HepG2 (cell line): Measurements from ENCODE around the gene APBB3. TPM values are rescaled to one million over a fixed set of nuclear protein-coding genes. Genes with fewer than 3 reads are reported as not detected.

Experiments
- CREB1 ChIP-seq, 2 experiments: fragments of 450-650 bp in 1 of 2; IDR thresholded peaks; 2 replicates each; pipeline ENCODE4 v1.6.1; 2016 to 2017; ENCODE audit warnings: control low read depth in 1 of 2, mild to moderate bottlenecking in 1 of 2, missing compliant biosample characterization in 1 of 2, missing genetic modification characterization in 1 of 2
- DR1 ChIP-seq: sonication (generic); formaldehyde crosslinking; IDR thresholded peaks from 2 replicates; pipeline ENCODE4 v1.8.0; 2021; ENCODE audit warnings: mild to moderate bottlenecking, missing genetic modification reagents, inconsistent platforms
- HNF4A ChIP-seq: sonication (generic); formaldehyde crosslinking; IDR thresholded peaks from 2 replicates; pipeline ENCODE4 v1.4.0; 2020; ENCODE audit warnings: missing genetic modification reagents
- HOXD1 ChIP-seq: sonication (generic); formaldehyde crosslinking; IDR thresholded peaks from 2 replicates; pipeline ENCODE4 v1.5.0; 2020; ENCODE audit warnings: missing genetic modification reagents
- JUNB ChIP-seq: sonication (generic); formaldehyde crosslinking; IDR thresholded peaks from 2 replicates; pipeline ENCODE4 v1.8.0; 2022; ENCODE audit warnings: missing genetic modification reagents, mild to moderate bottlenecking, borderline replicate concordance
- KLF11 ChIP-seq: IDR thresholded peaks from 2 replicates; pipeline ENCODE4 v1.6.1; 2016; ENCODE audit warnings: missing compliant biosample characterization
- MBNL3 ChIP-seq: fragments of 250-450 bp; sonication (Bioruptor Pico); conservative IDR thresholded peaks from 2 replicates; pipeline ENCODE4 v1.8.0; 2022; ENCODE audit warnings: mild to moderate bottlenecking, inconsistent platforms
- MXD3 ChIP-seq: IDR thresholded peaks from 2 replicates; pipeline ENCODE4 v1.6.1; 2016; ENCODE audit warnings: mild to moderate bottlenecking, missing biosample characterization, missing genetic modification reagents
- MXD4 ChIP-seq: IDR thresholded peaks from 2 replicates; pipeline ENCODE4 v1.6.1; 2016; ENCODE audit warnings: mild to moderate bottlenecking, missing biosample characterization, missing genetic modification reagents
- NFE2L1 ChIP-seq: sonication (generic); formaldehyde crosslinking; IDR thresholded peaks from 2 replicates; pipeline ENCODE4 v1.4.0; 2020; ENCODE audit warnings: missing genetic modification reagents, mild to moderate bottlenecking, borderline replicate concordance
- PITX1 ChIP-seq: sonication (generic); formaldehyde crosslinking; IDR thresholded peaks from 2 replicates; pipeline ENCODE4 v1.5.1; 2020; ENCODE audit warnings: mild to moderate bottlenecking, missing genetic modification reagents
- POLR2G ChIP-seq: fragments of 200-400 bp; formaldehyde crosslinking; IDR thresholded peaks from 2 replicates; pipeline ENCODE4 v1.6.1; 2018; ENCODE audit warnings: mild to moderate bottlenecking, low read depth, low read length, moderate library complexity
- SETDB1 ChIP-seq: sonication (generic); formaldehyde crosslinking; IDR thresholded peaks from 2 replicates; pipeline ENCODE4 v1.5.1; 2020; ENCODE audit warnings: missing genetic modification reagents, mild to moderate bottlenecking, borderline replicate concordance
- ZFP36 ChIP-seq: fragments of 150-350 bp; IDR thresholded peaks from 2 replicates; pipeline ENCODE4 v1.6.1; 2018; ENCODE audit warnings: borderline replicate concordance, low read length, low read depth; ENCODE audit not compliant: partially characterized antibody
- ZMYM4 ChIP-seq: sonication (generic); formaldehyde crosslinking; IDR thresholded peaks from 2 replicates; pipeline ENCODE4 v1.8.1; 2023; ENCODE audit warnings: mild to moderate bottlenecking, missing genetic modification reagents
- ZNF296 ChIP-seq: sonication (generic); formaldehyde crosslinking; conservative IDR thresholded peaks from 2 replicates; pipeline ENCODE4 v1.5.0; 2020; ENCODE audit warnings: mild to moderate bottlenecking, missing genetic modification reagents
- ZNF468 ChIP-seq: sonication (generic); formaldehyde crosslinking; IDR thresholded peaks from 2 replicates; pipeline ENCODE4 v1.8.0; 2022; ENCODE audit warnings: mild to moderate bottlenecking, moderate library complexity, missing genetic modification reagents
- ZNF501 ChIP-seq: sonication (generic); formaldehyde crosslinking; IDR thresholded peaks from 2 replicates; pipeline ENCODE4 v1.5.1; 2020; ENCODE audit warnings: mild to moderate bottlenecking, moderate library complexity, missing genetic modification reagents
- ZNF678 ChIP-seq: sonication (generic); formaldehyde crosslinking; IDR thresholded peaks from 2 replicates; pipeline ENCODE4 v1.4.0; 2020; ENCODE audit warnings: mild to moderate bottlenecking, missing genetic modification reagents
- ZSCAN21 ChIP-seq: sonication (generic); formaldehyde crosslinking; IDR thresholded peaks from 2 replicates; pipeline ENCODE4 v1.8.0; 2022; ENCODE audit warnings: mild to moderate bottlenecking, missing genetic modification reagents, moderate library complexity, borderline replicate concordance
- polyA plus RNA-seq, 8 experiments: library from polyadenylated mRNA; depleted of rRNA in 3 of 8; stranded (reverse) in 7 of 8; unstranded in 1 of 8; fragments of >200 nt; fragmentation: Illumina TruSeq in 4 of 8; extraction: Trizol in 4 of 8; gene quantifications; 2 replicates each; pipeline versions ENCODE4 v1.2.1 to v1.2.3, GENCODE V29; 2011 to 2016; ENCODE audit warnings: low read depth in 4 of 8, missing spikeins in 1 of 8, mixed read lengths in 1 of 8; ENCODE audit not compliant: insufficient read depth in 1 of 8
- total RNA-seq, 5 experiments: library from RNA; depleted of rRNA; stranded (reverse); fragments of >200 nt; fragmentation: Illumina TruSeq; extraction: Trizol; gene quantifications; 2 replicates each; pipeline ENCODE4 v1.2.3, GENCODE V29; 2016; ENCODE audit warnings: low read depth in 1 of 5
- TF ChIP-seq, protein P1 (sequence below): sonication (generic); formaldehyde crosslinking; IDR thresholded peaks from 2 replicates; pipeline ENCODE4 v1.4.0; 2020; ENCODE audit warnings: missing genetic modification reagents
- TF ChIP-seq, protein P2 (sequence below): sonication (generic); formaldehyde crosslinking; IDR thresholded peaks from 2 replicates; pipeline ENCODE4 v1.9.0; 2022; ENCODE audit warnings: missing genetic modification reagents, mild to moderate bottlenecking, borderline replicate concordance
- TF ChIP-seq, protein P3 (sequence below): fragments of 450-650 bp; IDR thresholded peaks from 2 replicates; pipeline ENCODE4 v1.6.1; 2017

APBB3 gene
- total and polyA plus RNA-seq, 2 of the 13 experiments (the other 11 are each of a cell fraction or from before 2014, with no cell fraction given): 0.38 to 0.78 TPM

GRCh38 chr5:140564196-140565023, at the start of gene APBB3, which contains the start of gene SLC35A4 (continued):
- TF ChIP-seq, protein P1, sequence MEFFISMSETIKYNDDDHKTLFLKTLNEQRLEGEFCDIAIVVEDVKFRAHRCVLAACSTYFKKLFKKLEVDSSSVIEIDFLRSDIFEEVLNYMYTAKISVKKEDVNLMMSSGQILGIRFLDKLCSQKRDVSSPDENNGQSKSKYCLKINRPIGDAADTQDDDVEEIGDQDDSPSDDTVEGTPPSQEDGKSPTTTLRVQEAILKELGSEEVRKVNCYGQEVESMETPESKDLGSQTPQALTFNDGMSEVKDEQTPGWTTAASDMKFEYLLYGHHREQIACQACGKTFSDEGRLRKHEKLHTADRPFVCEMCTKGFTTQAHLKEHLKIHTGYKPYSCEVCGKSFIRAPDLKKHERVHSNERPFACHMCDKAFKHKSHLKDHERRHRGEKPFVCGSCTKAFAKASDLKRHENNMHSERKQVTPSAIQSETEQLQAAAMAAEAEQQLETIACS (CRISPR knock-in tag): no peak
- TF ChIP-seq POLR2G: no peak
- no peak for TF ChIP-seq ZNF296 (CRISPR knock-in tag)
- TF ChIP-seq, protein P2, sequence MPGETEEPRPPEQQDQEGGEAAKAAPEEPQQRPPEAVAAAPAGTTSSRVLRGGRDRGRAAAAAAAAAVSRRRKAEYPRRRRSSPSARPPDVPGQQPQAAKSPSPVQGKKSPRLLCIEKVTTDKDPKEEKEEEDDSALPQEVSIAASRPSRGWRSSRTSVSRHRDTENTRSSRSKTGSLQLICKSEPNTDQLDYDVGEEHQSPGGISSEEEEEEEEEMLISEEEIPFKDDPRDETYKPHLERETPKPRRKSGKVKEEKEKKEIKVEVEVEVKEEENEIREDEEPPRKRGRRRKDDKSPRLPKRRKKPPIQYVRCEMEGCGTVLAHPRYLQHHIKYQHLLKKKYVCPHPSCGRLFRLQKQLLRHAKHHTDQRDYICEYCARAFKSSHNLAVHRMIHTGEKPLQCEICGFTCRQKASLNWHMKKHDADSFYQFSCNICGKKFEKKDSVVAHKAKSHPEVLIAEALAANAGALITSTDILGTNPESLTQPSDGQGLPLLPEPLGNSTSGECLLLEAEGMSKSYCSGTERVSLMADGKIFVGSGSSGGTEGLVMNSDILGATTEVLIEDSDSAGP: peak; percentile 61; the same call in 1 of the 2 replicates
- no peak for TF ChIP-seq NFE2L1 (CRISPR knock-in tag)
- no peak for TF ChIP-seq HOXD1 (CRISPR knock-in tag)
- TF ChIP-seq DR1 (CRISPR knock-in tag): no peak
- no peak for TF ChIP-seq ZFP36
- peak; percentile 22; the same call in 1 of the 2 replicates for TF ChIP-seq MXD4 (CRISPR knock-in tag)
- 0 out of 2 replicates have a peak, but pooled peaks have one; percentile 8 for TF ChIP-seq CREB1 (IDR thresholded peaks at IDR 0.05)
- TF ChIP-seq CREB1 (CRISPR knock-in tag; IDR thresholded peaks at IDR 0.05): no peak
- no peak for TF ChIP-seq KLF11 (CRISPR knock-in tag)
- TF ChIP-seq ZSCAN21 (CRISPR knock-in tag): 0 out of 2 replicates have a peak, but pooled peaks have one; percentile 39
- peak; percentile 31; the same call in 1 of the 2 replicates for TF ChIP-seq ZMYM4
- no peak for TF ChIP-seq SETDB1 (CRISPR knock-in tag)
- TF ChIP-seq PITX1: no peak
- peak; percentile 45; the same call in 1 of the 2 replicates for TF ChIP-seq MXD3 (CRISPR knock-in tag)
- TF ChIP-seq HNF4A (CRISPR knock-in tag): no peak
- TF ChIP-seq ZNF501 (CRISPR knock-in tag): peak; percentile 49; the same call in 1 of the 2 replicates
- 0 out of 2 replicates have a peak, but pooled peaks have one; percentile 7 for TF ChIP-seq JUNB (CRISPR knock-in tag)
- TF ChIP-seq ZNF468: peak; percentile 84; the same call in 1 of the 2 replicates
- TF ChIP-seq, protein P3, sequence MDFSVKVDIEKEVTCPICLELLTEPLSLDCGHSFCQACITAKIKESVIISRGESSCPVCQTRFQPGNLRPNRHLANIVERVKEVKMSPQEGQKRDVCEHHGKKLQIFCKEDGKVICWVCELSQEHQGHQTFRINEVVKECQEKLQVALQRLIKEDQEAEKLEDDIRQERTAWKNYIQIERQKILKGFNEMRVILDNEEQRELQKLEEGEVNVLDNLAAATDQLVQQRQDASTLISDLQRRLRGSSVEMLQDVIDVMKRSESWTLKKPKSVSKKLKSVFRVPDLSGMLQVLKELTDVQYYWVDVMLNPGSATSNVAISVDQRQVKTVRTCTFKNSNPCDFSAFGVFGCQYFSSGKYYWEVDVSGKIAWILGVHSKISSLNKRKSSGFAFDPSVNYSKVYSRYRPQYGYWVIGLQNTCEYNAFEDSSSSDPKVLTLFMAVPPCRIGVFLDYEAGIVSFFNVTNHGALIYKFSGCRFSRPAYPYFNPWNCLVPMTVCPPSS: no peak
- TF ChIP-seq ZNF678: no peak
- no peak for TF ChIP-seq MBNL3 (CRISPR knock-in tag)
